ENCODE results near the gene EXOC8.
"Not testable (repeated sequence)": the region's sequence is repeated elsewhere in the genome, so short reads cannot be mapped to it uniquely, and the experiment has no call there.

EXOC8 gene

GRCh38 chr1:231351816-231352215, 14.2 kb upstream of the EXOC8 start:
- DNase-seq (ENCODE audit: low read depth in 2 of 2), result no peak

DNA sequence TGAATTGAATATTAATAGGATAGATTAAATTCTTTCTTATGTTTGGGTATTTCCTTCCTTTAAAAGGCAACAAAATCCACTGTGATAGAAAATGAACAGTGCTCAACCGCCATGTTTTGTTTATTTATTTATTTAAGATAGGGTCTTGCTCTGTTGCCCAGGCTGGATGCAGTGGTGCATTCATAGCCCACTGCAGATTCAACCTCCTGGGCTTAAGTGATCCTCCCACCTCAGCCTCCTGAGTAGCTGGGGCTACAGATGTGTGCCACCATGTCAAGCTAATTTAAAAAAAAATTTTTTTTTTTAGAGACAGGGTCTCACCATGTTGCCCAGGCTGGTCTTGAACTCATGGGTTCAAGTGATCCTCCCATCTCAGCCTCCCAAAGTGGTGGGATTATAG, 11.2 kb upstream of the EXOC8 start:
- not testable (repeated sequence) for DNase-seq (ENCODE audit: low read depth in 2 of 2)

DNA sequence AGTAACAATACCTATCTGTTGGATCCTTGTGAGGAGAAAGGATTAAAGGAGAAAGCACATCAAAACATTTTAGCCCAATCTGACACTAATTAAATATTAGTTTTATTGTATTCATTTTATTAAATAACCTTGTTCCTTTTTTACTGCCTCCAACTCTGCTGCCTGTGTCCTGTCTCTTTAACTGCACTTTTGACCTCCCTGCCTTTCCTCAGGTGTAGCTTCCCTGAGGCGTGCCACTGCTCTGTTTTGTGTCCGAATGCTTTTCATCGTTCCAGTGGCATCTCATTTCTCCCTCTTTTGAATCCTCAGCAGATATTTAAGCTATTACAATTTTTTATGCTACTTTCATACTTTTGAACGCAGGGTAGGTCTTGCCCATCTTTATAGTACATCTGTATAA, 10.8 kb upstream of the EXOC8 start:
- no peak for DNase-seq (ENCODE audit: low read depth in 2 of 2)

GRCh38 chr1:231347961-231348360, 10.3 kb upstream of the EXOC8 start:
- DNase-seq (ENCODE audit: low read depth in 2 of 2), result no peak

DNA sequence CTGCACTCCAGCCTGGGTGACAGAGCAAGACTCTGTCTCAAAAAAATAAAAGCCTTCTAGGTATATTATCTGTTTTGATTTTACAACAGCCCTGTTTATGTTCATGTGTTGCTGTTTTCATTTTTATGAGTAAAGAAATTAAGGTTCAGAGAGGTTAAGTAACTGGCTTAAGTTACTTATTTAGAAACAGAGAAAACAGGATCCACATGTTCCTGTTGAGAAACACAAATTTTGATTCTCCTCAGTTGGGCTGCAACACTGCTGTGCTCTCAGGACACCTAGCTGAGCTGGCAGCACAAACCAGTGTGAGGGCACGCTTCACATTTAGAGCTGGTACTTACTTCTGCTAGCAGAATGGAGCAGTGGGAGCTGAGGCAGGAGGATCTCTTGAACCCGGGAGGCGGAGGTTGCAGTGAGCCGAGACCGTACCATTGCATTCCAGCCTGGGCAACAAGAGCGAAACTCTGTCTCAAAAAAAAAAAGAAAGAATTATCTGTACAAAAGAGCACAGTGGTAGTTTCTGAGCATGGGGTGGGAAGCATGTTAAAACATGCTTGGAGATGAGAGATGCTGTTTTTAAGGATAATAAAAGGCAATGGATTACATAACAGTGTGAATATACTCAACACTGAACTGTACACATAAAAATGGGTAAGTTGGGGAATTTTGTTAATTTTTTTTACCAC, 2.8 kb upstream of the EXOC8 start:
- no peak for DNase-seq (ENCODE audit: low read depth in 2 of 2)

DNA sequence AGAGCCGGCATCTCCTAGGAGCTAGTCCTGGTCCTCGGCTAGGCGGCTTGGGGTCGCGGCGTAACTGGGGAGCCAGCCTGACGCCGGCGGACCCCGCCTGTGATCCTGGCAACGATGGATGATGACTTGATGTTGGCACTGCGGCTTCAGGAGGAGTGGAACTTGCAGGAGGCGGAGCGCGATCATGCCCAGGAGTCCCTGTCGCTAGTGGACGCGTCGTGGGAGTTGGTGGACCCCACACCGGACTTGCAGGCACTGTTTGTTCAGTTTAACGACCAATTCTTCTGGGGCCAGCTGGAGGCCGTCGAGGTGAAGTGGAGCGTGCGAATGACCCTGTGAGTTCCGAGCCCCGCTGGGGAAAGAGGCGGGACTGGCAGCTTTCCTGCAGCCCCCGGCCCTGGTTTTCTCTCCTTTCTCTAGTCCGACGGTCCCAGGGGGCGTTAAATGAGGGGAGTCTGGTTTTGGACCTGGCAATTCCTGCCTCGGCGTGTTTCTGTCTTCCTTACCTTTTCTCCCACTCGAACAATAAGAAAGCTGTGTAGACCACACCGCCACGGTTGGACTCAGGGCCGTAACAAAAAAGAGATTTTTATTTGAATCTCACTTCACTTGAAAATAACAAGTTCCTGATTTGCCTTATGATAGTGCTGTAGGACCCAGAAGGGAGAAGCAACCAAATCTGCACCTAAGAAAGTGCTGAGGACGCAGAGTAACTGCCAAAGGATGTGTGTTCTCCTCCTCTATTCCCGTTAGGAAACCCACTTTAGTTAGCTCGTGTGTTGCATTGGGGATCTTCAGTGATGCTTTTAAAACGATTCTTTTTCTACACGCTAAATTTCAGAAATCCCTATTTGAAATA, 847 bp upstream of the EXOC8 start, which contains the start of gene SPRTN:
Gene SPRTN, plus strand, starts transcription at position 24 of the 859 bp plus-strand sequence. Its CDS starts 91 bp downstream, at position 115.
- DNase-seq (ENCODE audit: low read depth in 2 of 2), result no peak

GRCh38 chr1:231337043-231337471, 595 bp downstream of the EXOC8 start:
- no peak for DNase-seq (ENCODE audit: low read depth in 2 of 2)

DNA sequence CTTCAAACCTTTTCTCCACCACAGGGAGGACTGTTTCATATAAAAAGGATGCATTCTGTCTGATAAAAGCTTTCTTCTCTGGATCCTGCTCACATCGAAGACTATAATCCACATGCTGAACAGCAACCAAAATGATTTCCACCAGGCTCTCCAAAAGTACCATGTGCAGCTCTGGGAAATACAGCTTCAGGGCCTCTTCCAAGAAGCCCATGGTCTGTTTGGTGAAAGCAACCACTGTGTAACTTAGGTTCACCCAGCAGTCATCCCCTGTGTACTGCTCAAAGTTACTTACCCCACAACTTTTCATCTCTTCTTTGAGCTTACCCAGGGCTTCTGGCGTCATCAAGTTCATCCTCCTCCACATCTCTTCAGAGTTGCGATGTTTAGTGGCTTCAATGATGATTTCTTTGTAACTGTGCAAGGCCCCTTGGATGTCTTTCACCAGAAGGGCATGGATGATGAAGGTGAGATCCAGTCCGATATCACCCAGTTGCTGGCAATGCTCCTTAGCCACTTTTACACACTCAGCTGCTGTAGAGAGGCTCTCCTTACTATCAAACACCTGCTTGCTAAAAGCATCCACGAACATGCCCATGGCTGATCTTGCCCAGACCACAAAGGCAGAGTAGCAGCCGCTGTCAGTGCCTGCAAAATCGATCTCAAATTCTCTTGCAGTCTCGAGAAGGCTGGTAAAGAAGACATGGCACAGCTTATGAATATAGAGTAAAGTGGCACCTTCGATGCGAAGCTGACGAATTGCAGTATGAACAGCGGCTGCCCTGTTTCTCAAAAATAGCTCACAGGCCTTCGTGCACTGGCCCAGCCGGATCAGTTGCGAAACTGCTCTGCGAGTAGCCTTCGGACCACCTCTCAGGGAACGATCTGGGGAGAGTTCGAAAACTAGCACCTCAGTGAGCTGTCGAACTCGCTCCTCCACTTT, 1.7 kb downstream of the EXOC8 start:
- DNase-seq (ENCODE audit: low read depth in 2 of 2), result no peak

GRCh38 chr1:231334952-231335351, 2.7 kb downstream of the EXOC8 start:
- DNase-seq (ENCODE audit: low read depth in 2 of 2), result no peak

DNA sequence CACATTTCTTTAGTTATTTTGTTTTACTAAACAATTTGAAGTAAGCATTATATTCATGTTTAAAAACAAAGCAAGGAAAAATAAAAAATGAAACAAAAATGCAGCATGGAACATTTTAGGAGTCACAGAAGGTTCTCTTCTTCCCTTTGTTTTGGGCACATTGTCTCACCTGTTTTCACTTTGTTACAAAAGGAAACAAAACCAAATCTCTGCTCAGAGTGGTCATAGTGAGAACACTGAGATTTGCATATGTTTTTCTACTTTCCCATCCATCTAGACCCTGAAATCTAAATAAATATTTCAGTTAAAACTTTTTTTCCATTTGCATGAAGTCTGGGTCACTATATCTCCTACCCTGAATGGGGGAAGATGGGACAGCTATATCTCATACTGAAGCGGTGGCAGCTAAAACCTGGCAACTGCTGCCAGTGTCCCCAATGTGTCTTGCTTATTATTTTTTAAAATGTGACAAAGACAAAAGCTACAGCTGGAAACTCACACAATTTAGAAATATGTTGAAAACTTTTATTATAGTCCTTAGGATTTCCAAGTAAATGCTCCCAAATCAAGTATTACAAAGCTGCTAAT, 3.5 kb downstream of the EXOC8 start:
- DNase-seq (ENCODE audit: low read depth in 2 of 2), result no peak

GRCh38 chr1:231332761-231333160, 4.9 kb downstream of the EXOC8 start:
- DNase-seq (ENCODE audit: low read depth in 2 of 2), result no peak

DNA sequence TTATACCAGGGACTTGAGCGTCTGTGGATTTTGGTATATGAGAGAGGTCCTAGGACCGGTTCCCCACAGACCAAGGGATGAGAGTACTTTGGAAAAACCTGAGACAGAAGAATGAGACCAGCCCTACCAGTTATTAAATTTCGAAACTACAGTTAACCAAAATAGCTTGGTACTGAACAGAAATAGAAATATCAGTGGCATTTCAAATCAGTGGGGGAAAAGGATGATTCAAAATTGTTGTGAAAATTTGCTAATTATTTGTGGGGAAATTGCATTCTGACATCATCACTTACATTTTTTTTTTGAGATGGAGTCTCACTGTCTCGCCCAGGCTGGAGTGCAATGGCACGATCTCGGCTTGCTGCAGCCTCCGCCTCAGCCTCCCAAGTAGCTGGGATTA, 8.2 kb downstream of the EXOC8 start:
- no peak for DNase-seq (ENCODE audit: low read depth in 2 of 2)

DNA sequence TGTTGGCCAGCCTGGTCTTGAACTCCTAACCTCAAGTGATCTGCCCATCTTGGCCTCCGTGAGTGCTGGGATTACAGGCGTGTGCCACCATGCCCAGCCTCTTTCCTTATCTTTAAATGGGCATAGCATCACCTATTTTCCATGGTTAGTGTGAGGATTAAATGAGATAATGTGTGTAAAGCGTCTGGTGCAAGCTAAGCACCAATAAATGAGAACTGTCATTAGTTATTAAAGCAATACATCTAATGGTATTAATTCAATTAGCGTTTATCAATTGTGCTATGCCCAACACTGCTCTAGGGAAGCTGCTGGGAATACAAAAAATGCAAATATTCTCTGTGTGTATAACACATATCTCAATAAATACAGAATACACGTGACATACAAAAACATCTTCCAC, 10.0 kb downstream of the EXOC8 start:
- no peak for DNase-seq (ENCODE audit: low read depth in 2 of 2)

- no peak for DNase-seq (ENCODE audit: low read depth in 2 of 2)
These were observed 11.4 kb downstream of the EXOC8 start for GRCh38 chr1:231326248-231326647.

GRCh38 chr1:231324660-231325059, 13.0 kb downstream of the EXOC8 start:
- DNase-seq (ENCODE audit: low read depth in 2 of 2), result no peak

- DNase-seq (ENCODE audit: low read depth in 2 of 2), result no peak
These were observed 14.6 kb downstream of the EXOC8 start for GRCh38 chr1:231322880-231323530.

- DNase-seq (ENCODE audit: low read depth in 2 of 2), result no peak
These were observed 18.6 kb downstream of the EXOC8 start for GRCh38 chr1:231319080-231319479.

- no peak for DNase-seq (ENCODE audit: low read depth in 2 of 2)
These were observed 19.1 kb downstream of the EXOC8 start for GRCh38 chr1:231318568-231318967.

- no peak for DNase-seq (ENCODE audit: low read depth in 2 of 2)
These were observed 19.7 kb downstream of the EXOC8 start for GRCh38 chr1:231318015-231318355.

- no peak for DNase-seq (ENCODE audit: low read depth in 2 of 2)
These were observed 20.2 kb downstream of the EXOC8 start for GRCh38 chr1:231317306-231318014.

DNA sequence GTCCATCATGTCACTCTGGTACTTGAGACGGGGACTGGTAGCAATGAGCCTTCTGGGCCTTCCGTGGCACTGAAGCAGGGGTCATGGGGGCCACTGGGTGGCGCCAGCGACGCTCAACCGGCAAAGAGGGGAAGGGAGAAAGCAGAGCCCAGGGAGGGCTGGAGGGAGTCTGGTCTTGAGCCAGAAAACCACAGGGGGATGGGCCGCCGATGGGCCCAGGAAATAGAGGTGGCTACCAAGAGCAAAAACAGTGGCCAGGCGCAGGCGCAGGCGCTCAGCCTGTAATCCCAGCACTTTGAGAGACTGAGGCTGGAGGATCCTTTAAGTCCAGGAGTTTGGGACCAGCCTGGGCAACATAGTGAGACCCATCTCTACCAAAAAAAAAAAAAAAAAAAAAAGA, 21.8 kb downstream of the EXOC8 start:
- DNase-seq (ENCODE audit: low read depth in 2 of 2), result no peak
